ENCODE results near the gene KMT2C. TPM values are rescaled to one million over a fixed set of nuclear protein-coding genes. Genes with fewer than 3 reads are reported as not detected.

The KMT2C gene
- total and polyA plus RNA-seq, 2 of the 13 experiments (the other 11 are each of a cell fraction or from before 2014, with no cell fraction given), result 7.1 to 14.4 TPM

DNA sequence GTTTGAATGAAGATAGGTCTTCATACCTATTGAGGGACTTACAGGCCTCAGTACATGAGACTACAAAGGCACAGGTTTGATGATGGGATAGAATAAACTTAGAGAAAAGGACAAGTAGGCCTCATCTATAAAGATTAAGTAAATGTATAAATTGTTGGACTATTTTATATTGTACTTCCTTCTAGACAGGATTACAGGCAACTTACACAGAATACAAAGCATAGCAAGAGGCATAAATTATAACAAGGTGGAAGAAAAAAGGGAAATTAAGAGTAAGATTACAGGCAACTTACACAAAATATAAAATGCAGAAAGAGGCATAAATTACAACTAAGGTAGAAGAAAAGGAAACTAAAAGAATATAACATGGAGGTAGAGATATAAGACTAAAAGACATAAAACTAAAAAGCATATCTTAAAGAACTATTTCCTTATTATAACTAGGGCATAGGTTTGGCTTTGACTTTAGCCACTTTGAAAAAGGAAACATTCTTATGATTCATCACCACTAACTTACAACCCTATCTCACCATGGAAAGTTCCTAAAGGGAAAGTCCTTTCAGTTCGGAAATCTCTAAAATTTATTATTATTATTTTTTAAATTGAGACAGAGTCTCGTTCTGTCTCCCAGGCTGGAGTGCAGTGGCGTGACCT lies 257.3 kb downstream of the KMT2C start (continued):
- TF ChIP-seq ARNTL (CRISPR knock-in tag; IDR thresholded peaks at IDR 0.05), result no peak
- no peak for TF ChIP-seq ZNF670 (CRISPR knock-in tag; IDR thresholded peaks at IDR 0.05; ENCODE audit: borderline replicate concordance)
- no peak for TF ChIP-seq MLLT10 (CRISPR knock-in tag; IDR thresholded peaks at IDR 0.05)
- no peak for TF ChIP-seq SSRP1 (CRISPR knock-in tag; IDR thresholded peaks at IDR 0.05)
- no peak for TF ChIP-seq ZNF678 (CRISPR knock-in tag; IDR thresholded peaks at IDR 0.05)
- TF ChIP-seq, protein P1, sequence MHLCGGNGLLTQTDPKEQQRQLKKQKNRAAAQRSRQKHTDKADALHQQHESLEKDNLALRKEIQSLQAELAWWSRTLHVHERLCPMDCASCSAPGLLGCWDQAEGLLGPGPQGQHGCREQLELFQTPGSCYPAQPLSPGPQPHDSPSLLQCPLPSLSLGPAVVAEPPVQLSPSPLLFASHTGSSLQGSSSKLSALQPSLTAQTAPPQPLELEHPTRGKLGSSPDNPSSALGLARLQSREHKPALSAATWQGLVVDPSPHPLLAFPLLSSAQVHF (CRISPR knock-in tag; IDR thresholded peaks at IDR 0.05), result no peak

DNA sequence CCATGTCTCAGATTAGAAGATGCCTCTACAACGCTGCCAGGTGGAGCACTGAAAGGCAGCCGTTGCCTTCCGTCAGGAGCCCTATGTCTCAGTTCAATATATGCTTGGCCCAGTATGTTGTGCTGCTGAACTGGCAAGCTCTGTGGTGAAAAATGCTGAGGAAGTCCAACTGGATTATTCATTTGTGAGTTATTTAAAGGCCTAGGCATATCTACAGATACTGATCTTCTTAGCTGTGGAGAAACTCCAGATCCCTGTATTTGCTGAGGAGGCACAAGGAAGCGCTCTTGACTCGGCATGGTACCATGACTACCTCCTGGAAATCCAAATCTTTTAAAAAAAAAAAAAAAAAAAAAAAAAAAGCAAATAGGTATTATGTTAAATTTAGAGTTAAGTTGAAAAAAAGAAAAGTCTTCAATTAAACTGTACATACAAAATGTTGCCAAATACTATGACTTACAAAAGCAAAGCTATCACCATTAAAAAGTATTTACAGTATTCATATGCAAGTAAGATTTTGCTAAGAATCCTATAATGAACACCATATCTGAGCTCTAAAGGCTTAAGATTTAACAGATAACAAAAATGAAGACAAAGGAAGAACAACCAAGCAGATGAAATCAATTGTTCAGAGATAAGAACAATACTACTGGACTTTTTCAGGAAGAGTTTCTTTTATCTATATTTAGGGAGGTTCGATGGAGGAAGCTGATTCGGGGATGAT lies 258.0 kb downstream of the KMT2C start:
- ATAC-seq (no peak), FAIRE-seq (no peak), DNase-seq (ENCODE audit: low spot score) (no peak)
- Histone ChIP-seq H3K9me3 (ENCODE audit: low read length) (no peaks in the 10 kb centered on the region), H3K27ac (ENCODE audit: extremely low read length, insufficient read depth, low read length) (no peak overlapping the region), H3K79me2 (ENCODE audit: insufficient read depth, low read length) (no peaks in the 10 kb centered on the region), H4K20me1 (ENCODE audit: insufficient read depth, low read length) (no peaks in the 10 kb centered on the region), H3K27me3 (ENCODE audit: control insufficient read depth in 1 of 2, insufficient read depth in 2 of 2, low read length in 2 of 2) (no peaks in the 10 kb centered on the region), H3K9ac (ENCODE audit: insufficient read depth, low read depth, low read length) (no peak overlapping the region), H2AFZ (ENCODE audit: low read length) (no peak overlapping the region), H3K4me3 (replicated peaks in 1 of 3; ENCODE audit: insufficient read depth in 1 of 3, low read depth in 2 of 3, low read length in 3 of 3) (no peak overlapping the region), H3K4me1 (ENCODE audit: insufficient read depth, low read length) (no peaks in the 10 kb centered on the region), H3K4me2 (ENCODE audit: low read depth, low read length) (no peak overlapping the region), H3K36me3 (replicated peaks in 1 of 2; ENCODE audit: control insufficient read depth in 1 of 2, insufficient read depth in 2 of 2, low read length in 2 of 2) (peaks cover 22 to 60% of the 10 kb centered on the region in 2 experiments; a peak in 4 of 5 replicates)
- 96% methylated on average over 5 of the region's 7 CpGs for WGBS (ENCODE audit: low lambda C conversion rate)
- no TSS peak for BruUV-seq (replicated peaks)
- intact Hi-C loops (cut with micrococcal nuclease; ENCODE audit: unreplicated experiment), result no loop called here
- CTCF ChIA-PET (ENCODE audit: low intra/inter-chr PET ratio, low total read pairs), result no interaction called here
- in situ Hi-C loops (cut with HindIII; ENCODE audit: extremely low pct_ligation_motif_present, low pct_unique_long_range_greater_than_20kb), result no loop called here
- POLR2A ChIA-PET, result no interaction called here
- no peak for TF ChIP-seq GFI1 (CRISPR knock-in tag; IDR thresholded peaks at IDR 0.05; ENCODE audit: borderline replicate concordance)
- TF ChIP-seq, protein P2, sequence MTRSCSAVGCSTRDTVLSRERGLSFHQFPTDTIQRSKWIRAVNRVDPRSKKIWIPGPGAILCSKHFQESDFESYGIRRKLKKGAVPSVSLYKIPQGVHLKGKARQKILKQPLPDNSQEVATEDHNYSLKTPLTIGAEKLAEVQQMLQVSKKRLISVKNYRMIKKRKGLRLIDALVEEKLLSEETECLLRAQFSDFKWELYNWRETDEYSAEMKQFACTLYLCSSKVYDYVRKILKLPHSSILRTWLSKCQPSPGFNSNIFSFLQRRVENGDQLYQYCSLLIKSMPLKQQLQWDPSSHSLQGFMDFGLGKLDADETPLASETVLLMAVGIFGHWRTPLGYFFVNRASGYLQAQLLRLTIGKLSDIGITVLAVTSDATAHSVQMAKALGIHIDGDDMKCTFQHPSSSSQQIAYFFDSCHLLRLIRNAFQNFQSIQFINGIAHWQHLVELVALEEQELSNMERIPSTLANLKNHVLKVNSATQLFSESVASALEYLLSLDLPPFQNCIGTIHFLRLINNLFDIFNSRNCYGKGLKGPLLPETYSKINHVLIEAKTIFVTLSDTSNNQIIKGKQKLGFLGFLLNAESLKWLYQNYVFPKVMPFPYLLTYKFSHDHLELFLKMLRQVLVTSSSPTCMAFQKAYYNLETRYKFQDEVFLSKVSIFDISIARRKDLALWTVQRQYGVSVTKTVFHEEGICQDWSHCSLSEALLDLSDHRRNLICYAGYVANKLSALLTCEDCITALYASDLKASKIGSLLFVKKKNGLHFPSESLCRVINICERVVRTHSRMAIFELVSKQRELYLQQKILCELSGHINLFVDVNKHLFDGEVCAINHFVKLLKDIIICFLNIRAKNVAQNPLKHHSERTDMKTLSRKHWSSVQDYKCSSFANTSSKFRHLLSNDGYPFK (CRISPR knock-in tag; IDR thresholded peaks at IDR 0.05; ENCODE audit: borderline replicate concordance), result no peak
- TF ChIP-seq REXO4 (CRISPR knock-in tag; IDR thresholded peaks at IDR 0.05; ENCODE audit: borderline replicate concordance), result no peak
- TF ChIP-seq, protein P3, sequence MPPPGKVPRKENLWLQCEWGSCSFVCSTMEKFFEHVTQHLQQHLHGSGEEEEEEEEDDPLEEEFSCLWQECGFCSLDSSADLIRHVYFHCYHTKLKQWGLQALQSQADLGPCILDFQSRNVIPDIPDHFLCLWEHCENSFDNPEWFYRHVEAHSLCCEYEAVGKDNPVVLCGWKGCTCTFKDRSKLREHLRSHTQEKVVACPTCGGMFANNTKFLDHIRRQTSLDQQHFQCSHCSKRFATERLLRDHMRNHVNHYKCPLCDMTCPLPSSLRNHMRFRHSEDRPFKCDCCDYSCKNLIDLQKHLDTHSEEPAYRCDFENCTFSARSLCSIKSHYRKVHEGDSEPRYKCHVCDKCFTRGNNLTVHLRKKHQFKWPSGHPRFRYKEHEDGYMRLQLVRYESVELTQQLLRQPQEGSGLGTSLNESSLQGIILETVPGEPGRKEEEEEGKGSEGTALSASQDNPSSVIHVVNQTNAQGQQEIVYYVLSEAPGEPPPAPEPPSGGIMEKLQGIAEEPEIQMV (CRISPR knock-in tag; IDR thresholded peaks at IDR 0.05; ENCODE audit: low read depth), result no peak
- TF ChIP-seq CENPX (CRISPR knock-in tag; IDR thresholded peaks at IDR 0.05), result no peak
- TF ChIP-seq, protein P4, sequence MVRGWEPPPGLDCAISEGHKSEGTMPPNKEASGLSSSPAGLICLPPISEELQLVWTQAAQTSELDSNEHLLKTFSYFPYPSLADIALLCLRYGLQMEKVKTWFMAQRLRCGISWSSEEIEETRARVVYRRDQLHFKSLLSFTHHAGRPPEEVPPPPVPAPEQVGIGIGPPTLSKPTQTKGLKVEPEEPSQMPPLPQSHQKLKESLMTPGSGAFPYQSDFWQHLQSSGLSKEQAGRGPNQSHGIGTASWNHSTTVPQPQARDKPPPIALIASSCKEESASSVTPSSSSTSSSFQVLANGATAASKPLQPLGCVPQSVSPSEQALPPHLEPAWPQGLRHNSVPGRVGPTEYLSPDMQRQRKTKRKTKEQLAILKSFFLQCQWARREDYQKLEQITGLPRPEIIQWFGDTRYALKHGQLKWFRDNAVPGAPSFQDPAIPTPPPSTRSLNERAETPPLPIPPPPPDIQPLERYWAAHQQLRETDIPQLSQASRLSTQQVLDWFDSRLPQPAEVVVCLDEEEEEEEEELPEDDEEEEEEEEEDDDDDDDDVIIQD (CRISPR knock-in tag; IDR thresholded peaks at IDR 0.05; ENCODE audit: low read depth), result no peak
- TF ChIP-seq, protein P5, sequence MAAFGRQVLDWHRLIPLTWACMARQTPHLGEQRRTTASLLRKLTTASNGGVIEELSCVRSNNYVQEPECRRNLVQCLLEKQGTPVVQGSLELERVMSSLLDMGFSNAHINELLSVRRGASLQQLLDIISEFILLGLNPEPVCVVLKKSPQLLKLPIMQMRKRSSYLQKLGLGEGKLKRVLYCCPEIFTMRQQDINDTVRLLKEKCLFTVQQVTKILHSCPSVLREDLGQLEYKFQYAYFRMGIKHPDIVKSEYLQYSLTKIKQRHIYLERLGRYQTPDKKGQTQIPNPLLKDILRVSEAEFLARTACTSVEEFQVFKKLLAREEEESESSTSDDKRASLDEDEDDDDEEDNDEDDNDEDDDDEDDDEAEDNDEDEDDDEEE (CRISPR knock-in tag; IDR thresholded peaks at IDR 0.05), result no peak
- no peak for TF ChIP-seq GTF3A (CRISPR knock-in tag; conservative IDR thresholded peaks at IDR 0.05)
